GM12892 (cell line): ENCODE data around the gene CMTM6.

Experiments
- POLR2A ChIP-seq: IDR thresholded peaks from 2 replicates; pipeline ENCODE4 v1.6.1; 2011; ENCODE audit warnings: low read depth, low read length, control low read depth
- POLR2AphosphoS5 ChIP-seq: IDR thresholded peaks from 2 replicates; pipeline ENCODE4 v1.6.1; 2011; ENCODE audit warnings: low read depth, low read length, control low read depth

DNA sequence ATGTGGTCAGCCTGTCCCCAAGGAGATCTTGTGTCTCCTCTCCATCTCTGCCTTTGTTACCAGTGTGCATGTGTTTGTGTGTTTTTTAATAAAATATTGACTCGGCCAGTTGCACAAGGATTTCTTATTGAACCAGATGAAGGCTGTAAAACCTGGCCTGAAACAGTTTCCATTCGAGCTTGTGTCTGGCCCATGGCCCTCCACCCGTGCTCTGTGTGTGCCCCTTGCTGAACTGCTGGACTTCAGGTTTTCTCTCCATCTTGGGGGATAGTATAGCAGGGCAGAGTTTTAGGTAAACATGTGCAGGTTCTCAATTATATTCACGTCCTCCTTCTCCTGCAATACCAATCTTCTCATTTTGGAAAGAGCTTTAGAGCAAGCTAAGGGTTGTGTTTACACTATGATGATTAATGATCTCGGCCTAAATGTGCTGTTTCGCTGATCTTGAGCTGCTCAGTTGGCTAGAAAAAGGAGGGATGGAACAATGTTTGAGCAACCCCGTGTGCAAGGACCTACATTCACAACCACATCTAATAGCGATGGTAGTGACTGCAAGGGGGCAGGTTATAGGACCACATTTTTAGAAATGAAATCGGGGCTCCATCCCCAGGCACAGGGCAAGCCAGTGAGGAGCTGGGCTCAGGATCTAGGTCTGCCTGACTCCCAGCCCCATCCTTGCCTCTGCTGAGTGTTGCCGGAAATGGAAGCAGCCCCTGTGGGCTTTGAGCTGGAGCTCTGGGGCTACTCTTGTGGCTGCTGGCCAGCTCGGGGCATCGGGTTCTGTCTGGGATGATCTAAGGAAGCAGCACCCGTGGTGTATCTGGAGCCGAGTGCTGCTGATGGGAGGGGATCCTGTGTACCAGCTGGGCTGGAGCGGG is 47.7 kb downstream of the CMTM6 start:
- TF ChIP-seq POLR2AphosphoS5 (no peak), POLR2A (no peak)
